Fibroblast of skin of right quadriceps (primary cell): ENCODE results near the gene SENP1.
A peak's percentile ranks its signal among the peaks of the same experiment; 100 is the strongest.

ENCODE experiments used
- DNase-seq: peaks from one replicate; pipeline ENCODE4 v3.0.0-alpha.2; 2013

Gene SENP1

DNA sequence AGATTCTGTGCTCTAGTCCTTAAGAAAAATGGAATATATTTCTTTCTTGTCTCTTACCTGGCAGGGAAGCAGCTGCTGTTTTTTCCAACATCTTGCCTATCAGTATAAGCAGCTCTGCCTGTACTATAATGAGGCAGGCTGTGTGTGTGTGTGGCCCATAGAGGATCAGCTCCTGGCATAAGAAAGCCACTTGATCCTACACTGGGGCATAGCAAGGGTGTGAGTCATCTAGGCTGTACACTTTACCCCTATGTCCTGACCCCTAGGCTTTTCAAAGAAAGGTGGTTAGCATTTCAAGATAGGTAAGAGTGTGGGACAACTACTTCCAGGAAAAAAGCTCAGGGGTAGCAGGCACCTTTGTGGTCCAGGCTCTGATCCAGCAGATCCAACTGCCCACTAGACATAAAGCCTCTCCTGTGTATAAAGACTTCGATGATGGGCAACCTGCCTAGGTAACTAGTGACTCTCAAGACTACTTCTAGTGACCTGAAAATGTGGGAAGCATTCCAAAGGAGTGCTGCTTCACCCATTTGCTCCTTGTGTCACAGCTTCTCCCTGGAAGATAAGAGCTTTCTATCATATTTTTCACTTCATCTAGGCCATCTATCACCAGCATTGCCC lies 4.9 kb upstream of the SENP1 start:
- DNase-seq: no peak

DNA sequence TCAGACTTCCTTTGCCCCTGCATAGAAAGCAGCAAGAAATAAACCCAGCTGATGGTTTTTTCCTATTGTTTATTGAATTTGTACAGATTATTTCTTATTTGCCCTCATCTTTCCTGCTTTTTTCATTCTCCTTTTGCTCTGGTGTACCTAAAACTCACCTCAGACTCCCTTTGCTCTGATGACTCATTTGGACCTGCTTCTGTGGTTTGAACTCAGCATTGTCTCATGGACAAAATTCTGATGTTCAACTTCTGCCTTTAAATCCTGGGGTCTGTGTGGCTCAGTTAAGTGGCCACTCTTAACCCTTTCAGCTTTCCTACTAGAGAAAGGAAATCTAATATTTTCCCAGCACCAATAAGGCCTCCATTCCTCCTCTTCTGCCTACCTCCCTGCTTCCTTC lies 3.5 kb upstream of the SENP1 start:
- DNase-seq: no peak

- DNase-seq: no peak
Observed at GRCh38 chr12:48106681-48107613, 1.1 kb upstream of the SENP1 start.

DNA sequence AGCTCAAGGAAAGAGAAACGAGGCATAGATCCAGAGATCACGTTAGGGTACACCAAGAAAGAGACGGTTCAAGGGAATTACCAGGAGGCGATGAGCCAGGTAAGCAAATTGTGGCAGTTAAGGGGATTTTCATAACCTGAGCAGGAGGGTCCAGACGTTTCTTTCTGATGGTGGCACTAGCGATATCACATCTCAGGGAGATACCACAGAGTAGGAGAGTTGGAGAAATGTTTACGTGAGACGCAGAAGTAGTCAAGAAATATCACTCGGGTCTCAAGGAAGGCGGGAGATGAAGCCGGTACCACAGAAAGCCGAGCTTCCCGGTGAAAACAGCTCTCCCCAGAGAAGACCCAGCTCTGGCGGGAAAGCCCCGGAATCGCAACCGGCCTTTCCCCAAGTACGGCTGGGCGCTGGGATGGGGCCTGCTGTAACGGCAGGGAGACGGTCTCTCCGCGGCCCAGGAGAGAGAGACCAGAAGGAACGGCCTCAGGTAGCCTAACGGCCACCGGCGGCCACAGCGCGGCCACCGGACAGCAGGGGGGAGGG lies 485 bp downstream of the SENP1 start:
- DNase-seq: no peak

DNA sequence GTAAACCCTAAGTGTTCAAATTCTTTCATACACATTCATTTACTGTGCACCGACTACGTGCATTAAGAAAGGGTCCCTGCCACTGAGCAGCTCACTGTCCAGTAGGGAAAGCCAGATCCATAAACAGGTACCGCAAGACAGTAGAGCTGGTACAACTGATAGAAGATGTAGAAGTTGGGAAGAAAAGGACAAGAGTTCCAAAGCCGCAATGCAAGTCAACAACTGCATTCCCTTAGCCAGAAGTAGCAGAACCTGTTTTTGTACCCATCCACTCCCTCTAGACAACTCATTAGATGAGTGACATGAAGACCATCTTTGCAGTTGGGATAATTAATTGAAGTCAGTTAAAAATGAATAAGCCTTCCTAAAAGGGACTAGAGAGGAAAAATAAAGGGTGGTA lies 1.3 kb downstream of the SENP1 start:
- DNase-seq: no peak

DNA sequence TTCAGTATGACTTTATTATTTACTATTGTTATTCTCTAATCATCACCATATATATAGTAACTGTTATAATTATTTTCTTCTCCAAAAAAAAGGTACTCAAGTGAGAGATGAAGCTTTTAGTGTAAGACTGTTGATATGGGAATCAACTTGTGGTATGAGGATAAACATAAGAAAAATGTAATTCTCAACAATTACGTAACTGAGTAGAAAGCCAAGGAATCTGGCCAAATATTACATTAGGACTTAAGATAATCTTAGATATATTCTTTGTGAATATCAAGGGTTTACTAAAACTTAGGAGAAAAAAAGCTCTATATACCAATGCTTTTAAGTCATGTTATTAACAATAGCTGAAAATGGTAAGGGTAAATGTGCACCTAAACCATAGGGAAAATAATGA lies 13.3 kb downstream of the SENP1 start:
- DNase-seq: no peak

DNA sequence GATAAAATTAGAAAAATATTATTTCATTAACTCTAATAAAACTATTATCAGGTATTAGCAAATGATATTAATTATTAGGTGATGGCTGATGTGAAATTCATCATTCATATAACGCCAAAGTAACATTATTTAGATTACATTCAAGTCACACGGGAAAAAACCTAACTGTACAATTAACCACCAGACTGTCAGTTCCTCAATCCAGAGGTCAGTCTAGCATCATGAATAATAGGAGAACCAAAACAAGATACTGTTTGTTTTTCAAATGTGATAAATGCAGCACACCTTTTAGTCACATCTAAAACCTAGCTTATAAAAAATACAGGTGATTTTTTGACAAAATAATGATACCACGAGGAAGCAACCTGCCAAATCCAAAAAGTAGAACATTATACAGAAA lies 19.6 kb downstream of the SENP1 start:
- DNase-seq: no peak

- DNase-seq: no peak
Observed at GRCh38 chr12:48084841-48085460, 20.9 kb downstream of the SENP1 start.

- DNase-seq: peak; percentile 8
Observed at GRCh38 chr12:48084066-48084465, 21.8 kb downstream of the SENP1 start.

- no peak for DNase-seq
Observed at GRCh38 chr12:48080821-48081220, 25.1 kb downstream of the SENP1 start.

DNA sequence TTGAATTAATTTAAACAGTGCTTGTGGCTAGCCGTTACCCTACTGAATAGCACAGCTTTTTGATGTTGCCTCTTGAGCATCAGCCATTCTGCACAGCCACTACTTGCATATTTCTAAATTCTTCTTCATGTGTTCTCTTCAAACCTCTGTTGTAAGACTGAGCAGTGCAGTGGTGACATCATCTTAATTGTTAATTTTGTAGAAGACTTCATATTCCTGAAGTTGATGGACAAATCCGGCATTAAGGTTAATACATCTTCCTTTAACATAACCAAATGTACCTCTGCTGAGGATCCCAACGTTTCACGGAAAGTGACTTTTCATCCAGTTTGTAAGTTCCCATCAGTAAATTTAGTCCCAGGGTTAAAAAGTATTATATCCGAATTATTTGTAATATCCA lies 25.6 kb downstream of the SENP1 start:
- no peak for DNase-seq

DNA sequence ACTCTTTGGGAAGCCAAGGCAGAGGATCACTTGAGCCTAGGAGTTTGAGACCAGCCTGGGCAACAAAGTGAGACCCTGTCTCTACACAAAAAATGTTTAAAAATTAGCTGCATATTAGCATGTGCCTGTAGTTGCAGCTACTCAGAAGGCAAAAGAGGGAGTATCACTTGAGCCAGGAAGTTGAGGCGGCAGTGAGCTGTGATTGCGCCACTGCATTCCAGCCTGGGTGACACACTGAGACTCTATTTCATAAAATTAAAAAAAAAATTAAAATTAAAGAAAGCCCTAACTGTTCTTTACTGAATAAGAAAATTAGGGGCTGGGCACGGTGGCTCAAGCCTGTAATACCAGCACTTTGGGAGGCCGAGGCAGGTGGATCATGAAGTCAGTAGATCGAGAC lies 27.0 kb downstream of the SENP1 start:
- peak; percentile 58 for DNase-seq

- DNase-seq: no peak
Observed at GRCh38 chr12:48077111-48077510, 28.8 kb downstream of the SENP1 start.

GRCh38 chr12:48075832-48076231 lies 30.0 kb downstream of the SENP1 start:
- DNase-seq: no peak

GRCh38 chr12:48074266-48074665 lies 31.6 kb downstream of the SENP1 start:
- no peak for DNase-seq

- DNase-seq: no peak
Observed at GRCh38 chr12:48072266-48072665, 33.6 kb downstream of the SENP1 start.

GRCh38 chr12:48071808-48072207 lies 34.1 kb downstream of the SENP1 start:
- DNase-seq: no peak

DNA sequence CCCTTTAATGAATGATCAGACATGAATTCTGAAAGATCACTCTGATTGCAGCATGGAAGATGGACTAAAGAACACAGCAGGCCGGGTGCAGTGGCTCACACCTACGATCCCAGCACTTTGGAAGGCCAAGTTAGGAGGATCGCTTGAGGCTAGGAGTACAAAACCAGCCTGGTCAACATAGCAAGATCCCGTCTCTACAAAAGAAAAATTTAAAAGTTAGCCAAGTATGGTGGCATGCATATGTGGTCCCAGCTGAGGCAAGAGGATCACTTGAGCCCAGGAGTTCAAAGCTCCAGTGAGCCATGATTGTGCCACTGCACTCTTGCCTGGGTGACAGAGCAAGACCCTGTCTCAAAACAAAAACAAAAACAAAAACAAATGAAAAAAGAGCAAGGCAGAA lies 35.1 kb downstream of the SENP1 start:
- DNase-seq: no peak

DNA sequence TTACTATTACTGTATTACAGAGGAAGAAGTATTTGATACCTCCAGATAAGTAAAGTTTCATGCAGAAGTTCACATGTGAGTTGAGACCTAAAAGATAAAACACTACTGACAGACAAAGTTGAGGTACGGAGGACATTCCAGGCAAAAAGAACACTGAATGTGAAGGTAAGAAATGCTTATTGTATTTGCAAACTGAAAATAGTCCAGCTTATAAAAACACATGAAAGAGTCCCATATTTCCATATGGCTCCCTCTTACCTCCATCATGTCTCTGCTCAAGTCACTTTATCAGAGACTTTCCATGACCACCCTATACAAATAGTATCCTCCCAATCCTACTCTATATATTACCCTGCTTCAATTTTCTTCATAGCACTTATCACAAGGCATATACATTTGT lies 35.8 kb downstream of the SENP1 start:
- DNase-seq: no peak

DNA sequence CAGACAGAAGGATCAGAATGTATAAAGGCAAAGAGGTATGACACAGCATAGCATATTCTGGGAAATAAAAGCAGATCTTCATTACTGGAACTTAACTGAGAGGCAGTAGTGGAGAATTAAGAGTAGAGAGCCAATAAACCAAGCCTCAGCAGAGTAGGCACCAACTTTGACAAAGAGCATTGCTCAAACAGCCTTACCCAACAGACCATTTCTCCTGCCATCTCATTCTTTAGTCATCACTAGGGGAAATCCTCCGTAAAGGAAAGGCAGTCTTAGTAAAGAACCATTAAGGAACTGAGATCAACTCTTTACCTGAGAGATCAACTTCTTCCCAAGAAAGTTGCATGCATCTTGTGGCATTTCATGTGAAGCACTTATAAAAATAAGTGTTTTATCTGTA lies 36.6 kb downstream of the SENP1 start:
- no peak for DNase-seq

GRCh38 chr12:48068457-48068856 lies 37.4 kb downstream of the SENP1 start:
- DNase-seq: no peak

DNA sequence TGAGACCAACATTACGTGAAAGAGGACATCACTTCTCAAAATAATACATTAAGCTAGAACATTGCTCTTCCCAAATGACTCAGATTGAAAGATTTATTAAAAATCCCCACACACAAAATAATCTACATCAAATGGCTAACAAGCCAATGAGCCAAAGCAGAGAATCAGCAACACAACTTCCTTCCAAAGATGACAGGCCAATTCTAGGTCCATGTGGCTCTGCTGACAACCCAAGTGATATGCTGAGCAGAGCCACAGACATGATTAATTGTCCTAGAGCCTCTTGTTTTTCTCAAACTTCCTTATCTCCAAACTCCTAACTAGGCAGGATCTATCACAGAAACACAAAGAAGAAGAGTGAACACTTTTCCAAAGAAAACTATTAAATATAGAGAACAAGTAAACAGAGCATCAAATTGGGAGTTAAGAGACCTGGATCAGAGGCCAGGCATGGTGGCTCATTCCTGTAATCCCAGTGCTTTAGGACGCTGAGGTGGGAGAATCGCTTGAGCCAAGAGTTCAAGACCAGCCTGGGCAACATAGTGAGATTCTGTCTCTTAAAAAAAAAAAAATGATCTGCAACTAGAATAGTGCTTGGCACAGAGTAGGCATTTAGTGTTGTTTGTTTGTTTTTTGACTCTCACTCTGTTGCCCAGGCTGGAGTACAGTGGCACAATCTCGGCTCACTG lies 38.5 kb downstream of the SENP1 start:
- DNase-seq: no peak

- DNase-seq: no peak
Observed at GRCh38 chr12:48065041-48065440, 40.8 kb downstream of the SENP1 start.
